Panc1 (cell line): ENCODE measurements around the gene LRIG2.

Experiments
- SIN3A ChIP-seq: IDR thresholded peaks from 2 replicates; pipeline ENCODE4 v1.6.1; 2012; ENCODE audit warnings: low read depth, mild to moderate bottlenecking, low read length, moderate library complexity, borderline replicate concordance; ENCODE audit not compliant: insufficient read depth
- TF ChIP-seq, protein P1 (sequence below): fragments of 450-650 bp; IDR thresholded peaks from 2 replicates; pipeline ENCODE4 v1.5.1; 2017; ENCODE audit warnings: mild to moderate bottlenecking

DNA sequence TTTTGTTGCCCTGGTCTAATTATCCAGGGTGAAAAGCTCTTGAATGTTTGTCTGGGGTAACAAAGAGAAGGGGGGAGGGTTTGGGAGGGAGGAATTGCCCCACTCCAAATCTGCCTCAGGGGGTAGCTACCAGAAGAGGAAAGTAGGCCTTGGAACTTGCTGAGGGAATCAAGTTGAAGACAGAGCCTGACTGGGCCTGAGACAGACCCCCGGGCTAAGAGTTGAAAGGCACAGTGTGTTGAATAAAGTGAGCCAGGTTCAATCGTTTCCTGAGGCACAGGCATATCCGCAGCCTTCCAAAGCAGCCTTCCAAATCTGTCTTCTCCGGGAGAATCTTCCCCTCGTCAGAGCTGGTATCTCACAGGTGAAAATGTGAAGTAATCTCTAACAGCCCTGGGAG is 96.6 kb downstream of the LRIG2 start:
- TF ChIP-seq SIN3A, result no peak
- TF ChIP-seq, protein P1, sequence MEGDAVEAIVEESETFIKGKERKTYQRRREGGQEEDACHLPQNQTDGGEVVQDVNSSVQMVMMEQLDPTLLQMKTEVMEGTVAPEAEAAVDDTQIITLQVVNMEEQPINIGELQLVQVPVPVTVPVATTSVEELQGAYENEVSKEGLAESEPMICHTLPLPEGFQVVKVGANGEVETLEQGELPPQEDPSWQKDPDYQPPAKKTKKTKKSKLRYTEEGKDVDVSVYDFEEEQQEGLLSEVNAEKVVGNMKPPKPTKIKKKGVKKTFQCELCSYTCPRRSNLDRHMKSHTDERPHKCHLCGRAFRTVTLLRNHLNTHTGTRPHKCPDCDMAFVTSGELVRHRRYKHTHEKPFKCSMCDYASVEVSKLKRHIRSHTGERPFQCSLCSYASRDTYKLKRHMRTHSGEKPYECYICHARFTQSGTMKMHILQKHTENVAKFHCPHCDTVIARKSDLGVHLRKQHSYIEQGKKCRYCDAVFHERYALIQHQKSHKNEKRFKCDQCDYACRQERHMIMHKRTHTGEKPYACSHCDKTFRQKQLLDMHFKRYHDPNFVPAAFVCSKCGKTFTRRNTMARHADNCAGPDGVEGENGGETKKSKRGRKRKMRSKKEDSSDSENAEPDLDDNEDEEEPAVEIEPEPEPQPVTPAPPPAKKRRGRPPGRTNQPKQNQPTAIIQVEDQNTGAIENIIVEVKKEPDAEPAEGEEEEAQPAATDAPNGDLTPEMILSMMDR, result no peak
